ENCODE results near the gene XRN1. TPM values are rescaled to one million over a fixed set of nuclear protein-coding genes. Genes with fewer than 3 reads are reported as not detected.

The XRN1 gene
- total RNA-seq, 3 donors from 2014 or later (not counting 1 experiment from before 2014, with no cell fraction given), result 116 to 141 (median 128) TPM

- no peak for TF ChIP-seq CTCF (IDR thresholded peaks at IDR 0.05)
- H3K27ac Mint-ChIP-seq, result no peak overlapping the region
- no peak for DNase-seq
- no peaks in the 10 kb centered on the region for H3K27me3 Mint-ChIP-seq (ENCODE audit: low read depth in 2 of 2)
- H3K4me1 ChIP-seq (ENCODE audit: control insufficient read depth, insufficient read depth, low read length), result no peaks in the 10 kb centered on the region
- peaks cover 6 to 7% of the 10 kb centered on the region in 2 donors for H3K9me3 Mint-ChIP-seq
- no peak overlapping the region for H3K4me3 Mint-ChIP-seq
- no peak for ATAC-seq
- H3K36me3 ChIP-seq (ENCODE audit: control insufficient read depth, insufficient read depth, low read length), result no peaks in the 10 kb centered on the region
- H3K36me3 Mint-ChIP-seq, result peaks cover 10% of the 10 kb centered on the region
- intact Hi-C loops (cut with micrococcal nuclease), result no loop called here
- no peak overlapping the region for H3K4me3 ChIP-seq (ENCODE audit: low read length)
- H3K4me1 Mint-ChIP-seq, result peaks cover 0 to 8% of the 10 kb centered on the region in 2 donors
- peaks cover 2% of the 10 kb centered on the region for H3K9me3 ChIP-seq (ENCODE audit: control insufficient read depth, insufficient read depth, low read length)
- no peaks in the 10 kb centered on the region for H3K27me3 ChIP-seq (ENCODE audit: control insufficient read depth, insufficient read depth, low read length)
- 100% methylated on average over 2 of the region's 2 CpGs for WGBS (ENCODE audit: insufficient coverage)
- no peak overlapping the region for H3K27ac ChIP-seq (ENCODE audit: low read length)
Observed at GRCh38 chr3:142298626-142299025, 149.2 kb downstream of the XRN1 start.

- Histone ChIP-seq H3K27me3 (ENCODE audit: control insufficient read depth, insufficient read depth, low read length) (no peaks in the 10 kb centered on the region), H3K4me1 (ENCODE audit: control insufficient read depth, insufficient read depth, low read length) (no peaks in the 10 kb centered on the region), H3K4me3 (ENCODE audit: low read length) (no peak overlapping the region), H3K36me3 (ENCODE audit: control insufficient read depth, insufficient read depth, low read length) (no peaks in the 10 kb centered on the region), H3K27ac (ENCODE audit: low read length) (no peak overlapping the region), H3K9me3 (ENCODE audit: control insufficient read depth, insufficient read depth, low read length) (no peaks in the 10 kb centered on the region)
- no peaks in the 10 kb centered on the region for H3K27me3 Mint-ChIP-seq (ENCODE audit: low read depth in 2 of 2)
- H3K9me3 Mint-ChIP-seq, result no peaks in the 10 kb centered on the region
- no peaks in the 10 kb centered on the region for H3K4me1 Mint-ChIP-seq
- H3K4me3 Mint-ChIP-seq, result no peak overlapping the region
- TF ChIP-seq CTCF (IDR thresholded peaks at IDR 0.05), result no peak
- 89% methylated on average over 1 of the region's 1 CpG for WGBS (ENCODE audit: insufficient coverage)
- DNase-seq (no peak), ATAC-seq (no peak)
- no peaks in the 10 kb centered on the region for H3K36me3 Mint-ChIP-seq
- H3K27ac Mint-ChIP-seq, result no peak overlapping the region
- intact Hi-C loops (cut with micrococcal nuclease), result no loop called here
Observed at GRCh38 chr3:142296507-142296906, 151.3 kb downstream of the XRN1 start.

- WGBS (ENCODE audit: insufficient coverage), result 100% methylated on average over 3 of the region's 5 CpGs
- ATAC-seq, result no peak
- H3K27me3 Mint-ChIP-seq (ENCODE audit: low read depth in 2 of 2), result no peaks in the 10 kb centered on the region
Observed at GRCh38 chr3:142287866-142288638, 159.8 kb downstream of the XRN1 start.

More at GRCh38 chr3:142287866-142288638, 159.8 kb downstream of the XRN1 start:
- Mint-ChIP-seq H3K9me3 (peaks cover 0 to 2% of the 10 kb centered on the region in 2 donors), H3K4me1 (no peaks in the 10 kb centered on the region), H3K27ac (no peak overlapping the region), H3K36me3 (no peaks in the 10 kb centered on the region), H3K4me3 (no peak overlapping the region)
- peaks cover 8% of the 10 kb centered on the region for H3K9me3 ChIP-seq (ENCODE audit: control insufficient read depth, insufficient read depth, low read length)
- H3K27ac ChIP-seq (ENCODE audit: low read length), result no peak overlapping the region
- intact Hi-C loops (cut with micrococcal nuclease), result no loop called here
- no peak for DNase-seq
- no peak for TF ChIP-seq CTCF (IDR thresholded peaks at IDR 0.05)
- H3K36me3 ChIP-seq (ENCODE audit: control insufficient read depth, insufficient read depth, low read length), result no peaks in the 10 kb centered on the region
- H3K27me3 ChIP-seq (ENCODE audit: control insufficient read depth, insufficient read depth, low read length), result no peaks in the 10 kb centered on the region
- no peaks in the 10 kb centered on the region for H3K4me1 ChIP-seq (ENCODE audit: control insufficient read depth, insufficient read depth, low read length)
- H3K4me3 ChIP-seq (ENCODE audit: low read length), result no peak overlapping the region
